Transverse colon (tissue), 4 donors: ENCODE data around the gene CNTNAP2. TPM values are rescaled to one million over a fixed set of nuclear protein-coding genes. Genes with fewer than 3 reads are reported as not detected.

ENCODE experiments used
- DNase-seq: peaks from one replicate; pipeline ENCODE4 v3.0.0-alpha.2; 2019
- H3K27ac ChIP-seq, 4 donors: fragments of 200-600 bp; sonication (generic); 2 replicates each; pipeline ENCODE4 v1.5.1; 2016 to 2018; ENCODE audit warnings: inconsistent platforms in 4 of 4
- H3K27me3 ChIP-seq: fragments of 200-600 bp; sonication (generic); 2 replicates; pipeline ENCODE4 v1.5.1; 2017; ENCODE audit warnings: inconsistent platforms
- H3K36me3 ChIP-seq, 4 donors: fragments of 200-600 bp; sonication (generic); 2 replicates each; pipeline ENCODE4 v1.5.1; 2017 to 2019; ENCODE audit warnings: inconsistent platforms in 4 of 4
- H3K4me1 ChIP-seq, 4 donors: fragments of 200-600 bp; sonication (generic); 2 replicates each; pipeline ENCODE4 v1.5.1; 2017 to 2020; ENCODE audit warnings: inconsistent platforms in 4 of 4
- H3K4me3 ChIP-seq, 4 donors: fragments of 200-600 bp; sonication (generic); 1 replicate in 1 of 4; 2 replicates in 3 of 4; pipeline versions ENCODE4 v1.5.1 to v1.6.1; 2017 to 2019; ENCODE audit warnings: inconsistent platforms in 4 of 4
- H3K9me3 ChIP-seq, 2 donors: fragments of 200-600 bp; sonication (generic); 2 replicates each; pipeline ENCODE4 v1.5.1; 2017 to 2019; ENCODE audit warnings: inconsistent platforms in 2 of 2
- EP300 ChIP-seq: sonication (generic); formaldehyde crosslinking; IDR thresholded peaks from one replicate; pipeline ENCODE4 v1.6.1; 2017; ENCODE audit warnings: antibody characterized with exemption, low read depth
- POLR2A ChIP-seq: fragments of 450-650 bp; IDR thresholded peaks from one replicate; pipeline ENCODE4 v1.6.1; 2016; ENCODE audit warnings: antibody characterized with exemption, mild to moderate bottlenecking, moderate library complexity
- POLR2AphosphoS5 ChIP-seq, 3 donors: sonication (generic); formaldehyde crosslinking; IDR thresholded peaks; one replicate each; pipeline ENCODE4 v1.6.1; 2016; ENCODE audit warnings: antibody characterized with exemption in 3 of 3
- WGBS, 2 donors: methylation state at CpG; one replicate each; pipeline ENCODE4 v1.1.5; 2018; ENCODE audit warnings: low coverage in 1 of 2; 5-methylcytosine and 5-hydroxymethylcytosine counted together
- in situ Hi-C, 4 donors: fragments of 200-750 bp; cut with MboI; loops; one replicate each; pipeline versions ENCODE4 v1.15.0 to v1.15.1; 2017; ENCODE audit warnings: low sequenced_read_pairs in 3 of 4, low pct_ligation_motif_present in 1 of 4, low pct_unique_long_range_greater_than_20kb in 1 of 4
- intact Hi-C: fragments of 100-400 bp; cut with DNase I; formaldehyde crosslinking; loops from one replicate; pipeline ENCODE4 v1.15.1; 2023; ENCODE audit warnings: low total_unique reads
- total RNA-seq, 4 donors: library from RNA; depleted of rRNA; stranded (reverse); fragments of >200 nt; gene quantifications; one replicate each; pipeline ENCODE4 v1.1.0, GENCODE V29; 2016
- TF ChIP-seq, protein P1 (sequence below), 5 experiments: fragments of 200-600 bp in 3 of 5; fragments of 450-650 bp in 2 of 5; sonication (generic) in 3 of 5; IDR thresholded peaks; 1 replicate in 2 of 5; 2 replicates in 3 of 5; pipeline ENCODE4 v1.5.1; 2016 to 2017; ENCODE audit warnings: antibody characterized with exemption in 5 of 5, inconsistent platforms in 3 of 5, mild to moderate bottlenecking in 2 of 5, moderate library complexity in 1 of 5

Gene CNTNAP2
- total RNA-seq, 4 donors from 2014 or later: 0.60 to 2.9 (median 2.4) TPM

DNA sequence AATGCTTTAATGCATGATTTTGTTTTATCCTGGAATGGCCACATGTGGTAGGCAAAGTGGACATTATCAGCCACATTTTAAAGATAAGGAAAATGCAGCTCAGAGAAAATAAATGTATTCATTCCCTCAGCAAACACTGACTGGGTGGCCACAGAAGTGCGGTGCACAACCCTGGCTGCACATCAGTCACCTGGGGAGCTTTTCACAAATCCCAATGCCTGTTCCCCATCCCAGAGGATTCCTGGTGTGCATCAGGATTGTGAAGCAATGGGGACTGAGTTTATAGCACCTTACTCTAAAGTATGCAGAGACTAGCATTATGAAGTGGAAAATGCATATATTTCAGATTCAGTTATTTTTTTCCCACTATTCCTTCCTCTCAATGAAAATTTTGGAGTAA is 2280.5 kb downstream of the CNTNAP2 start:
- intact Hi-C loops: no loop called here
- Histone ChIP-seq H3K4me1 (no peaks in the 10 kb centered on the region), H3K36me3 (no peaks in the 10 kb centered on the region), H3K27ac (no peak overlapping the region), H3K4me3 (no peak overlapping the region), H3K9me3 (no peaks in the 10 kb centered on the region), H3K27me3 (peaks cover 4% of the 10 kb centered on the region)
- TF ChIP-seq EP300: no peak
- TF ChIP-seq POLR2AphosphoS5 (IDR thresholded peaks at IDR 0.05): no peak
- no peak for TF ChIP-seq POLR2A
- TF ChIP-seq, protein P1, sequence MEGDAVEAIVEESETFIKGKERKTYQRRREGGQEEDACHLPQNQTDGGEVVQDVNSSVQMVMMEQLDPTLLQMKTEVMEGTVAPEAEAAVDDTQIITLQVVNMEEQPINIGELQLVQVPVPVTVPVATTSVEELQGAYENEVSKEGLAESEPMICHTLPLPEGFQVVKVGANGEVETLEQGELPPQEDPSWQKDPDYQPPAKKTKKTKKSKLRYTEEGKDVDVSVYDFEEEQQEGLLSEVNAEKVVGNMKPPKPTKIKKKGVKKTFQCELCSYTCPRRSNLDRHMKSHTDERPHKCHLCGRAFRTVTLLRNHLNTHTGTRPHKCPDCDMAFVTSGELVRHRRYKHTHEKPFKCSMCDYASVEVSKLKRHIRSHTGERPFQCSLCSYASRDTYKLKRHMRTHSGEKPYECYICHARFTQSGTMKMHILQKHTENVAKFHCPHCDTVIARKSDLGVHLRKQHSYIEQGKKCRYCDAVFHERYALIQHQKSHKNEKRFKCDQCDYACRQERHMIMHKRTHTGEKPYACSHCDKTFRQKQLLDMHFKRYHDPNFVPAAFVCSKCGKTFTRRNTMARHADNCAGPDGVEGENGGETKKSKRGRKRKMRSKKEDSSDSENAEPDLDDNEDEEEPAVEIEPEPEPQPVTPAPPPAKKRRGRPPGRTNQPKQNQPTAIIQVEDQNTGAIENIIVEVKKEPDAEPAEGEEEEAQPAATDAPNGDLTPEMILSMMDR (IDR thresholded peaks at IDR 0.05): no peak
- in situ Hi-C loops: no loop called here
- WGBS, 2 donors: 63% methylated on average over 1 of the region's 1 CpG; no CpG with 5 or more reads in 1 of the 2 donors
- no peak for DNase-seq

DNA sequence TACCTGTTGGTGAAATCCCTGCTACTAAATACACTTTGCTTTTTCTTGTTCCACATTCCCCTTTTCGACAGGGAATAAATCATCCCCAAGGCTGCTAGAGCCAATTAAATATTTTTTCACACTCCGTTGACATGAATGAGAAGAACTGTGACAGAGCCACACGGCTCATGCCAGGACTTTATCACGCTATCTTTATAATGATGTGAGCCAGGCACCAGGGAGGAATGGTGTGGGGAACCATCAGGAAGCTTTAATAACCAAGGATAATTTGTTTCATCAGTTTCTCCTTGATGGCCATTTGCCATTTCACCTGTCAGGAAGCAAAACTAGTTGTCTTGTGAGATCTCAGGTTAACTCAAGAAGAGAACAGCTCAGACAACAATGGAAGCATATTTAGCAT is 2280.9 kb downstream of the CNTNAP2 start:
- H3K27ac ChIP-seq: no peak overlapping the region
- TF ChIP-seq, protein P1 (IDR thresholded peaks at IDR 0.05): no peak
- no peak for TF ChIP-seq EP300
- no peak for TF ChIP-seq POLR2A
- TF ChIP-seq POLR2AphosphoS5 (IDR thresholded peaks at IDR 0.05): no peak
- no peaks in the 10 kb centered on the region for H3K4me1 ChIP-seq
- peaks cover 4% of the 10 kb centered on the region for H3K27me3 ChIP-seq
- WGBS, 2 donors: 55 to 72% methylated on average over 4 of the region's 4 CpGs
- intact Hi-C loops: no loop called here
- H3K4me3 ChIP-seq: no peak overlapping the region
- no peaks in the 10 kb centered on the region for H3K9me3 ChIP-seq
- DNase-seq: no peak
- no peaks in the 10 kb centered on the region for H3K36me3 ChIP-seq
- in situ Hi-C loops: no loop called here

DNA sequence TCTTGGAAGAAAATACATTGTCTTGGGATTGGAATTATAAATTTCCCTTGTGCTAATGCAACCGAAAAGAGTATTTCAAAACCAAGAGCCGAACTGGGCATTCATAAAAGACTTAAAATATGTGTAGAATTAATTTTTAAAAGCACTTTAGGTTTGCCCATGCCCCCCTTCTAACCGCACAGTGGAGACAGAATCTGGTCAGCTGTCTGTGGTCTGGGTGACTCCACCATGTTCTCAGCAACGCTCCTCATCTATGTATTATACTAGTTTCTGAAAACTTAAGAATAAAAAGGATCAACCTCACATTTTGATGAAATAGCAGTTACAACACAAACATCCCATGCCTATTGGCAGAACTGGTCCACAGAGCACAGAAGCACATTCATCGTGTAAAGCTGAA is 2281.4 kb downstream of the CNTNAP2 start:
- Histone ChIP-seq H3K9me3 (no peaks in the 10 kb centered on the region), H3K4me1 (peaks cover 0 to under 1% (median 0%) of the 10 kb centered on the region in 4 donors), H3K27me3 (peaks cover 4% of the 10 kb centered on the region), H3K36me3 (no peaks in the 10 kb centered on the region), H3K4me3 (no peak overlapping the region), H3K27ac (no peak overlapping the region)
- TF ChIP-seq, protein P1 (IDR thresholded peaks at IDR 0.05): no peak
- TF ChIP-seq POLR2A (no peak), EP300 (no peak), POLR2AphosphoS5 (IDR thresholded peaks at IDR 0.05) (no peak)
- intact Hi-C loops: no loop called here
- in situ Hi-C loops: no loop called here
- 65 to 88% methylated on average over 5 of the region's 5 CpGs for WGBS, 2 donors
- DNase-seq: no peak

DNA sequence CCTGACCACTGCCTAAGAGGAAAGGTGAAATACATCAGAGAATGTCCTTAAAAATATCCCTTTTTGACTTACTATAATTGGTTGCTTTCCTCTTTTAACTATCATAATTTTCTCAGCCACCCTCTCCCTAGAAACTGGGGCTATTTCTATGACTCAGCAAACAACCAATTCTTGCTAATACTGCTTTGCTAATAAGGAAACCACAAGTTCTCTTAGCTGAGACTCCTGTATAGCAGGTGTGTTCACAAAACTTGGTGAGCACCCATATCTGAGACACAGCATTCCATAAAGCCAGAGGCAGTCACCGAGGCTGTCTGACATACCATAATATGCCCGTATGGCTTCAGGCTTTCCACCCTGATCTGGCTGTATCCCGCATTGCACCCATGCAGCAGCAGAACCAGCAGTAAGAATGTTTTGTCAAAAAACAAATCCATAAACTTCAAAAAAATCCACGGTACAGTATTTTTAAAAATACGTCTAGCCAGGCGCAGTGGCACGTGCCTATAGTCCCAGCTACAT is 2282.3 kb downstream of the CNTNAP2 start:
- peaks cover 0 to 5% (median 2%) of the 10 kb centered on the region in 4 donors for H3K4me1 ChIP-seq
- H3K36me3 ChIP-seq: no peaks in the 10 kb centered on the region
- intact Hi-C loops: no loop called here
- DNase-seq: no peak
- H3K9me3 ChIP-seq: no peaks in the 10 kb centered on the region
- peaks cover 4% of the 10 kb centered on the region for H3K27me3 ChIP-seq
- no peak overlapping the region for H3K27ac ChIP-seq
- no peak overlapping the region for H3K4me3 ChIP-seq
- in situ Hi-C loops: no loop called here
- 84 to 92% methylated on average over 4 to 7 of the region's 7 CpGs for WGBS, 2 donors
- no peak for TF ChIP-seq POLR2AphosphoS5 (IDR thresholded peaks at IDR 0.05)
- TF ChIP-seq, protein P1 (IDR thresholded peaks at IDR 0.05): no peak
- TF ChIP-seq POLR2A: no peak
- no peak for TF ChIP-seq EP300
